ENCODE data around the gene SPTBN1. TPM values are rescaled to one million over a fixed set of nuclear protein-coding genes. Genes with fewer than 3 reads are reported as not detected.

The SPTBN1 gene
- total and polyA plus RNA-seq, 2 of the 13 experiments (the other 11 are each of a cell fraction or from before 2014, with no cell fraction given), result 123 to 299 TPM

- TF ChIP-seq ZNF619 (CRISPR knock-in tag; IDR thresholded peaks at IDR 0.05), result no peak; the same call in 1 of the 2 replicates
- TF ChIP-seq MNT (IDR thresholded peaks at IDR 0.05), result no peak
- no peak for TF ChIP-seq ZBTB42 (CRISPR knock-in tag; IDR thresholded peaks at IDR 0.05)
- TF ChIP-seq ZNF761 (CRISPR knock-in tag; conservative IDR thresholded peaks at IDR 0.05), result no peak; the same call in 1 of the 2 replicates
- TF ChIP-seq ZNF737 (CRISPR knock-in tag; IDR thresholded peaks at IDR 0.05; ENCODE audit: borderline replicate concordance), result no peak
- TF ChIP-seq SNAPC4 (CRISPR knock-in tag; IDR thresholded peaks at IDR 0.05), result 0 out of 2 replicates have a peak, but pooled peaks have one; percentile 50
- no peak for TF ChIP-seq RNF219 (CRISPR knock-in tag; IDR thresholded peaks at IDR 0.05)
- TF ChIP-seq SAFB2 (CRISPR knock-in tag; IDR thresholded peaks at IDR 0.05; ENCODE audit: borderline replicate concordance, low read depth), result peak; percentile 58; the same call in 1 of the 2 replicates
- no peak for TF ChIP-seq ATF7 (IDR thresholded peaks at IDR 0.05)
- TF ChIP-seq ATF7 (CRISPR knock-in tag; IDR thresholded peaks at IDR 0.05), result no peak
- no peak for TF ChIP-seq ZNF775 (CRISPR knock-in tag; IDR thresholded peaks at IDR 0.05; ENCODE audit: borderline replicate concordance)
- peak; percentile 59; the same call in 1 of the 2 replicates for TF ChIP-seq PAXIP1 (CRISPR knock-in tag; conservative IDR thresholded peaks at IDR 0.05)
- peak; percentile 89 for TF ChIP-seq ZNF547 (CRISPR knock-in tag; IDR thresholded peaks at IDR 0.05)
- TF ChIP-seq MATR3 (CRISPR knock-in tag; IDR thresholded peaks at IDR 0.05), result no peak
These were observed at the start of gene SPTBN1 (continued) for GRCh38 chr2:54455563-54456361.
